Erythroblast (primary cell): ENCODE measurements around the gene CLDN22.

Experiments used
- GATA1 ChIP-seq: IDR thresholded peaks from 2 replicates; pipeline ENCODE4 v1.6.1; 2011; ENCODE audit warnings: low read depth, mild to moderate bottlenecking, control low read depth, low read length, moderate library complexity
- POLR2A ChIP-seq: IDR thresholded peaks from 2 replicates; pipeline ENCODE4 v1.6.1; 2011; ENCODE audit warnings: mild to moderate bottlenecking, low read length

- no peak for TF ChIP-seq POLR2A
- TF ChIP-seq GATA1 = no peak
Measured at GRCh38 chr4:183337833-183338232, 17.8 kb upstream of the CLDN22 start.
